ENCODE measurements around the gene HMG20B.
A peak's percentile ranks its signal among the peaks of the same experiment; 100 is the strongest.

The HMG20B gene

DNA sequence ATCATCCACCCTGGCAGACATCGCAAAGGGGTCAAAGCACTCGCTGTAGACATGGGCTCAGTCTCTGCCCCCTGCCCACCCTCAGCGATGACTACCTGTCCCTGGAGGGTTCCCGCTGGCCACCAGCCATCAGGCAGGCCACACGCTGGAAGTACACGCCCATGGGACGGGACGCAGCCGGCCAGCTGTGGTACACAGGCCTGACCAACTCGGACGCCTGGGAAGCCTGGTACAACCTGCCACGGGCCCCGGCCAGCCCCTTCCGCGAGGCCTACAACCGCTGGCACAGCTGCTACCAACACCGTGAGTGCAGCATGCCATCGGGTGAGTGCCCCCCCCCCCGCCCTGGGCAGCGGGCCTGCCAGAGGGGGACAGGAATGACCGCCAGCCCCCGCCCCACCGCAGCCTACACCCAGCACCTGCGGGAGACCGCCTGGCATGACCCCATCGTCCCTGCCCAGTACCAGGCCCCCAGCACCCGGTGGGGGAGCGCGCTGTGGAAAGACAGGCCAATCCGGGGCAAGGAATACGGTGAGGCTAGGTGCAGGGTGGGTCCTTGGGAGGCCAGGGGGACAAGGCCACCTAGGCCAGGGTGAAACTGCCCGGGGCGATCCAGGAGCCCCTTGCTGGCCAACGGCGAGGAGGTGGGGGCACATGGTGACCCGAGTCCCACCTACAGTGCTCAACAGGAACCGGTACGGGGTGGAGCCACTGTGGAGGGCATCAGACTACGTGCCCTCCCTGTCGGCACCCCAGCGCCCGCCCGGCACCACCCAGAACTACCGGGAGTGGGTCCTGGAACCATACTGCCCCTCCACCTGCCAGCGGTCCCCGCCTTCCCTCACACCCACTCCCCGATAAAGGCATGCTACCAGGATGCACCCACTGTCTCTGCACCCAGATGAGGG is 29.3 kb upstream of the HMG20B start:
- no peak overlapping the region for H3K4me3 ChIP-seq (ENCODE audit: low read length)
- H3K79me2 ChIP-seq (ENCODE audit: low read length): peaks cover 5% of the 10 kb centered on the region; the same call in 1 of the 2 replicates
- no peak overlapping the region for H2AFZ ChIP-seq (ENCODE audit: low read depth, low read length)
- no peak overlapping the region for H3K4me2 ChIP-seq (ENCODE audit: low read length)
- H3K27ac ChIP-seq (ENCODE audit: low read length): no peak overlapping the region
- no peaks in the 10 kb centered on the region for H3K9me3 ChIP-seq (ENCODE audit: insufficient read depth, low read length)
- TF ChIP-seq, protein P1, sequence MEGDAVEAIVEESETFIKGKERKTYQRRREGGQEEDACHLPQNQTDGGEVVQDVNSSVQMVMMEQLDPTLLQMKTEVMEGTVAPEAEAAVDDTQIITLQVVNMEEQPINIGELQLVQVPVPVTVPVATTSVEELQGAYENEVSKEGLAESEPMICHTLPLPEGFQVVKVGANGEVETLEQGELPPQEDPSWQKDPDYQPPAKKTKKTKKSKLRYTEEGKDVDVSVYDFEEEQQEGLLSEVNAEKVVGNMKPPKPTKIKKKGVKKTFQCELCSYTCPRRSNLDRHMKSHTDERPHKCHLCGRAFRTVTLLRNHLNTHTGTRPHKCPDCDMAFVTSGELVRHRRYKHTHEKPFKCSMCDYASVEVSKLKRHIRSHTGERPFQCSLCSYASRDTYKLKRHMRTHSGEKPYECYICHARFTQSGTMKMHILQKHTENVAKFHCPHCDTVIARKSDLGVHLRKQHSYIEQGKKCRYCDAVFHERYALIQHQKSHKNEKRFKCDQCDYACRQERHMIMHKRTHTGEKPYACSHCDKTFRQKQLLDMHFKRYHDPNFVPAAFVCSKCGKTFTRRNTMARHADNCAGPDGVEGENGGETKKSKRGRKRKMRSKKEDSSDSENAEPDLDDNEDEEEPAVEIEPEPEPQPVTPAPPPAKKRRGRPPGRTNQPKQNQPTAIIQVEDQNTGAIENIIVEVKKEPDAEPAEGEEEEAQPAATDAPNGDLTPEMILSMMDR (IDR thresholded peaks at IDR 0.05; ENCODE audit: low read depth, low read length): no peak
- TF ChIP-seq EZH2phosphoT487 (IDR thresholded peaks at IDR 0.05; ENCODE audit: low read depth): no peak
- H4K20me1 ChIP-seq (ENCODE audit: insufficient read depth, low read length): peaks cover 19% of the 10 kb centered on the region
- H3K36me3 ChIP-seq (replicated peaks; ENCODE audit: low read depth, low read length): peaks cover 49% of the 10 kb centered on the region
- no peaks in the 10 kb centered on the region for H3K4me1 ChIP-seq (ENCODE audit: low read length)
- no peaks in the 10 kb centered on the region for H3K27me3 ChIP-seq (ENCODE audit: low read depth, low read length)
- no peak overlapping the region for H3K9ac ChIP-seq (ENCODE audit: low read length)

DNA sequence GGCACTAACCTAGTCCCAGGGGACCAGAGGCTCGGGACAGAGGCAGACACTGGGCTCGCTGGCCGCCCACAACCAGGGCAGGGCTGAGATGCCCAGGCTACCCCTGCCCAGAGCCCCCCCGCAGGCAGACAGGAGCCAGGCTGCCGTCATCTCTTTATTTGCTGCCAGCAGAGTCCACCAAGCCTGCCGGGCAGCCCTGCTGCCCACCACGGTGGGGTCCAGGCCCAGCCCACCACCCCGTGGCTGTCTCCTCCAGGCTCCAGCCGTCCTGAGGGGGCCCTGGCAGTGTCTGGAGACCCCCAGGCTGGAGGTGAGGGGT is 28.7 kb upstream of the HMG20B start:
- Histone ChIP-seq H3K27me3 (ENCODE audit: low read depth, low read length) (no peaks in the 10 kb centered on the region), H4K20me1 (ENCODE audit: insufficient read depth, low read length) (peaks cover 16% of the 10 kb centered on the region), H3K4me3 (ENCODE audit: low read length) (no peak overlapping the region), H3K27ac (ENCODE audit: low read length) (no peak overlapping the region), H3K9me3 (ENCODE audit: insufficient read depth, low read length) (no peaks in the 10 kb centered on the region), H3K79me2 (ENCODE audit: low read length) (peaks cover 7% of the 10 kb centered on the region; the same call in 1 of the 2 replicates), H3K4me1 (ENCODE audit: low read length) (no peaks in the 10 kb centered on the region), H2AFZ (ENCODE audit: low read depth, low read length) (no peak overlapping the region), H3K4me2 (ENCODE audit: low read length) (no peak overlapping the region), H3K9ac (ENCODE audit: low read length) (no peak overlapping the region), H3K36me3 (replicated peaks; ENCODE audit: low read depth, low read length) (peaks cover 46% of the 10 kb centered on the region)
- TF ChIP-seq EZH2phosphoT487 (IDR thresholded peaks at IDR 0.05; ENCODE audit: low read depth): no peak
- TF ChIP-seq, protein P1 (IDR thresholded peaks at IDR 0.05; ENCODE audit: low read depth, low read length): no peak

DNA sequence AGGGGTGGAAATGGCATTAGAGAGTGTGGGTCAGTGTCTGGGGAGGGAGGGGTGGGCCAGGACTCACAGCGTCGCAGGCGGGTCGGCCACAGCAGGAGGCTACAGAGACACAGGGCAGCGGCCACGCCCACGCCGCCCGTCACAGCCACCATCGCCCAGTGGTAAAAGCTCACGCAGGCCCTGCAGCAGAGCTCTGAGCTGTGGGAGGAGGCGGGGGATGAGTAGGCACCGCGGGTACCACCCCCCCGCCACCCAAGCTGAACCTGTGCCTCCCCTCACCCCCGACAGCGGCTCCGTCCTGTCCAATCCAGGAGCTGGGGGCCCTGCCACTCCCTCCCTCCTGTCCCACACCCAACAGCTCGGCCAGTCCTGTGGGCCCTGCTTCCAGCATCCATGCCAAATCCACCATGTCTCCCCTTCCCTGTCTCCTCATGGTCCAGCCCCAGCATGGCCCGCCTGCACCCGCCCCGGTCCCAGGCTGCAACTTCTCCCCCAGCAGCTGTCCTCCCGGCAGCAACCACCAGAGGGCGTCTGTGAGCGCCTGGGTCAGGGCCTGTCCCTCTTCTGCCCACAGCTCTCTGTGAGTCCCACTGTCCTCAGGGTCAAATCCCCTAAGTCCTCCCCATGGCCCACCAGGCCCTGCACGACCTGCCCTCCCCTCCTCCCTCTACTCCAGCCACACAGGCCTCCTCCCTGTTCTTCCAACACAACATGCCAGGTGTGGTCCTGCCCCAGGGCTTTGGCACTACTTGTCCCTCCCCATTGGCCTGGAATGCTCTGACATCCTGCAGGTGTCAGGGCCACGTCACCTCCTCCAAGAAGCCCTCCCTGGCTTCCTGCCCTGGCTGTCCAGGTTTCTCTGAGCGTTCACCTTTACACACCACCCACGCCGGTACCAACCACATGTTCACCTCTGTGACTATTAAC is 27.7 kb upstream of the HMG20B start:
- H2AFZ ChIP-seq (ENCODE audit: low read depth, low read length): no peak overlapping the region
- no peak overlapping the region for H3K4me2 ChIP-seq (ENCODE audit: low read length)
- peaks cover 39% of the 10 kb centered on the region for H3K36me3 ChIP-seq (replicated peaks; ENCODE audit: low read depth, low read length)
- no peak overlapping the region for H3K4me3 ChIP-seq (ENCODE audit: low read length)
- TF ChIP-seq EZH2phosphoT487 (IDR thresholded peaks at IDR 0.05; ENCODE audit: low read depth): no peak
- TF ChIP-seq, protein P1 (IDR thresholded peaks at IDR 0.05; ENCODE audit: low read depth, low read length): peak; percentile 96
- H3K79me2 ChIP-seq (ENCODE audit: low read length): peaks cover 7% of the 10 kb centered on the region; the same call in 1 of the 2 replicates
- H3K4me1 ChIP-seq (ENCODE audit: low read length): no peaks in the 10 kb centered on the region
- H3K9me3 ChIP-seq (ENCODE audit: insufficient read depth, low read length): no peaks in the 10 kb centered on the region
- H3K27ac ChIP-seq (ENCODE audit: low read length): peak overlapping the region; percentile 1; the same call in 1 of the 2 replicates
- H3K27me3 ChIP-seq (ENCODE audit: low read depth, low read length): no peaks in the 10 kb centered on the region
- H3K9ac ChIP-seq (ENCODE audit: low read length): no peak overlapping the region
- H4K20me1 ChIP-seq (ENCODE audit: insufficient read depth, low read length): peaks cover 12% of the 10 kb centered on the region

DNA sequence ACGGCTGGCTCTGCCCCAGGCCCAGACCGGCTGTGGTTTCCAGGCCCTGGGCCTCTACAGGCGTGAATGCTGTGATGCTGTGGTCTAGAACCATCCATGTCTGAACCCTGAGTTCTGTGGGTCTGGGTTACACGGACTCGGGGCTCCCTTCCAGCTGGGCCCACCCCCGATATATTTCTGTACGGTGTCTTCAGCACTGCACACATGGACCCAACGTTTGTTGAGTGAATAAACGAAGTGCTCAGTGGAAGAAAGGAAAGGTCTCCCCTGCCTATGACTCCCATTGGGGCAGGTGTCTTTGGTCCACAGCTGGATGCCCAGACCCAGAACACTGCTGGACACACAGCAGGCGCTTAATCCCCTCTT is 27.1 kb upstream of the HMG20B start:
- TF ChIP-seq, protein P1 (IDR thresholded peaks at IDR 0.05; ENCODE audit: low read depth, low read length): no peak
- TF ChIP-seq EZH2phosphoT487 (IDR thresholded peaks at IDR 0.05; ENCODE audit: low read depth): no peak
- H3K9ac ChIP-seq (ENCODE audit: low read length): no peak overlapping the region
- H3K36me3 ChIP-seq (replicated peaks; ENCODE audit: low read depth, low read length): peaks cover 41% of the 10 kb centered on the region
- H3K79me2 ChIP-seq (ENCODE audit: low read length): peaks cover 7% of the 10 kb centered on the region; the same call in 1 of the 2 replicates
- no peak overlapping the region for H3K4me3 ChIP-seq (ENCODE audit: low read length)
- no peaks in the 10 kb centered on the region for H3K4me1 ChIP-seq (ENCODE audit: low read length)
- H4K20me1 ChIP-seq (ENCODE audit: insufficient read depth, low read length): peaks cover 12% of the 10 kb centered on the region
- no peaks in the 10 kb centered on the region for H3K9me3 ChIP-seq (ENCODE audit: insufficient read depth, low read length)
- H3K4me2 ChIP-seq (ENCODE audit: low read length): no peak overlapping the region
- no peak overlapping the region for H2AFZ ChIP-seq (ENCODE audit: low read depth, low read length)
- no peaks in the 10 kb centered on the region for H3K27me3 ChIP-seq (ENCODE audit: low read depth, low read length)
- H3K27ac ChIP-seq (ENCODE audit: low read length): peak overlapping the region; percentile 1; the same call in 1 of the 2 replicates
